Thymus (tissue), 11 donors: ENCODE results near the gene ASPM. TPM values are rescaled to one million over a fixed set of nuclear protein-coding genes. Genes with fewer than 3 reads are reported as not detected.

Experiments used
- DNase-seq, 9 donors: peaks; one replicate each; pipeline ENCODE4 v3.0.0-alpha.2; 2013; ENCODE audit warnings: low spot score in 9 of 9, low read depth in 6 of 9, missing footprints in 1 of 9
- H3K27ac ChIP-seq, 2 donors: one replicate each; pipeline ENCODE4 v1.5.1; 2013; ENCODE audit warnings: control low read depth in 1 of 2, low read depth in 1 of 2, low read length in 1 of 2, mild to moderate bottlenecking in 1 of 2, moderate library complexity in 1 of 2
- H3K27me3 ChIP-seq, 2 donors: one replicate each; pipeline ENCODE4 v1.5.1; 2013; ENCODE audit warnings: low read length in 1 of 2; ENCODE audit not compliant: control insufficient read depth in 2 of 2, insufficient read depth in 1 of 2
- H3K36me3 ChIP-seq, 2 donors: one replicate each; pipeline ENCODE4 v1.5.1; 2013; ENCODE audit warnings: low read length in 1 of 2, mild to moderate bottlenecking in 1 of 2, moderate library complexity in 1 of 2; ENCODE audit not compliant: control insufficient read depth in 2 of 2, insufficient read depth in 2 of 2
- H3K4me1 ChIP-seq, 2 donors: one replicate each; pipeline ENCODE4 v1.5.1; 2013; ENCODE audit warnings: low read length in 2 of 2; ENCODE audit not compliant: control insufficient read depth in 2 of 2, insufficient read depth in 2 of 2
- H3K4me3 ChIP-seq, 2 donors: one replicate each; pipeline ENCODE4 v1.5.1; 2013; ENCODE audit warnings: low read length in 2 of 2, control low read depth in 1 of 2, mild to moderate bottlenecking in 1 of 2
- H3K9me3 ChIP-seq, 2 donors: one replicate each; pipeline ENCODE4 v1.5.1; 2013; ENCODE audit warnings: low read length in 1 of 2, mild to moderate bottlenecking in 1 of 2; ENCODE audit not compliant: control insufficient read depth in 2 of 2, insufficient read depth in 1 of 2
- WGBS: extraction: QIAGEN DNeasy Blood & Tissue Kit; methylation state at CpG from one replicate; pipeline ENCODE4 v1.1.7; 2013; 5-methylcytosine and 5-hydroxymethylcytosine counted together
- polyA plus RNA-seq: library from polyadenylated mRNA; stranded (reverse); fragments of 200-250 nt; gene quantifications from one replicate; pipeline ENCODE4 v1.2.3, GENCODE V29; 2013
- total RNA-seq: library from RNA; stranded (reverse); fragments of 120-200 nt; gene quantifications from one replicate; pipeline ENCODE4 v1.2.4, GENCODE V29; 2013
- donor health status: healthy.

ASPM gene
- total and polyA plus RNA-seq, 2 donors, result 9.6 to 39.7 TPM

DNA sequence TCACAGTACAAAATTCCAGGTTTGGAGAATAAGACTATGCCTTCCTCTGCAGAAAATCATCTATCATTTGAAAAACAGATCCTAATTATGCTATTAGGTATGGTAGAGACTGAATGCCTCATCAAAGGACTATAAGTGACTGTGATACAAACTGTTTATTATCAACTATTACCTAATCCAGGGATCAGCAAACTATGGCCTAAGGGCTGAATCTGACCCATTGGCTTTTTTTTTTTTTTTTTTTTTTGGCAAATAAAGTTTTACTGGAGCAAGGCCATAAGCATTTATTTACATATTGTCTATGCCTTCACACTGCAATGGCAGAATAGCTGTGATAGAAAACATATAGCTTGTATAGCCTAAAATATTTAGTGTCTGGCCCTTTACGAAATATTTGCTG is 4.7 kb upstream of the ASPM start:
- no peaks in the 10 kb centered on the region for H3K27me3 ChIP-seq
- WGBS, result 100% methylated on average over 1 of the region's 1 CpG
- no peaks in the 10 kb centered on the region for H3K36me3 ChIP-seq
- H3K27ac ChIP-seq, result no peak overlapping the region
- no peak overlapping the region for H3K4me3 ChIP-seq
- H3K4me1 ChIP-seq, result no peaks in the 10 kb centered on the region
- no peak for DNase-seq
- H3K9me3 ChIP-seq, result no peaks in the 10 kb centered on the region

DNA sequence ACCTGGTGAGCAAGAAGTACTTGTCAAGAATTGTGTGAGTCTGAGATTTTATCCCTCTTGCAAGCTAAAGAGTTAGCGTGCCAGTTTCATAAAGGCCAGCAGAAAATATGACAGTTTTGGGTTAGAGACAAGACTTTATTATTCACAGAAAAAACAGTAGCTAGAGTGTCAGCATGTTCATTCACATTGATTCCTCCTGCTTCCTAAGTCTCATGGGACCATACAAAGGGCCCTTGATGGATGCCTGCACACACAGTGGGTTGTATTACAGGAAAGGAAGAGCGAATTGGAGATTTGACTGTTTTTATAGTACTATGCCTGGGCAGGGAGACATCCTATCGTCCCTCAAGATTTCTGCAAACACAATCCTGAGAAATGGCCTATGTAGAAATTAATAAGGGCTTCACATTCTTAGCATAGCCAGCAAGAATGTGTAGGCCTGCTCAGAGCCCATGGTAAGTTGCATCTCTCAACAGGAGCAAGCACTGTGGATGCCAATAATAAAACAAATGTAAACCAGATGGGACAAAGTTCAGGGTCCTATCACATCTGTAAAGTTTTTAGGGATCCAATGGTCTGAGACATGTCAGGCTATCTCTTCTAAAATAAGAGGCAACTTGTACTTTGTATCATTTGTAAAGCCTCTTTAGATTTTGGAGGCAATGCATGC is 4.0 kb upstream of the ASPM start:
- Histone ChIP-seq H3K4me1 (no peaks in the 10 kb centered on the region), H3K27me3 (no peaks in the 10 kb centered on the region), H3K36me3 (no peaks in the 10 kb centered on the region), H3K27ac (no peak overlapping the region), H3K4me3 (no peak overlapping the region), H3K9me3 (no peaks in the 10 kb centered on the region)
- 96% methylated on average over 3 of the region's 3 CpGs for WGBS
- no peak for DNase-seq

DNA sequence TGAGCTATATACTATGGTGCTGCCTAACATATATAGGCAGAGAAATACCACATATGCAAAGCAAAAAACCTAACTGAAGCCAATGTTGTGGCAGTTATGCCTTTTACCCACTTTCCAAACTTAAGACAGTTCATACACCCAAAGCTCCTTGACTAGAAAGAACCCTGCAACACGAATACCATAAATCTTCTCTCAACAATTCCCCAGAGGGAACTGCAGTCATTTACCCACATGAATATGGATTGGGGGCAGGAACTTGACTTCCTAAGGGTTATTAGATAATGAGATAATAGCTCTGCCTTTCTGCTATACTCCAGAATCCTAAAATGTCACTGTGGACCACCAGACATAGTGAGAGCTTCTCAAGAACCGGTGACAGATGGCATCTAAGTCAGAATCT is 2.9 kb upstream of the ASPM start:
- Histone ChIP-seq H3K27me3 (no peaks in the 10 kb centered on the region), H3K4me1 (no peaks in the 10 kb centered on the region), H3K4me3 (no peak overlapping the region), H3K27ac (no peak overlapping the region), H3K9me3 (no peaks in the 10 kb centered on the region), H3K36me3 (no peaks in the 10 kb centered on the region)
- no peak for DNase-seq
- 96% methylated on average over 2 of the region's 2 CpGs for WGBS

DNA sequence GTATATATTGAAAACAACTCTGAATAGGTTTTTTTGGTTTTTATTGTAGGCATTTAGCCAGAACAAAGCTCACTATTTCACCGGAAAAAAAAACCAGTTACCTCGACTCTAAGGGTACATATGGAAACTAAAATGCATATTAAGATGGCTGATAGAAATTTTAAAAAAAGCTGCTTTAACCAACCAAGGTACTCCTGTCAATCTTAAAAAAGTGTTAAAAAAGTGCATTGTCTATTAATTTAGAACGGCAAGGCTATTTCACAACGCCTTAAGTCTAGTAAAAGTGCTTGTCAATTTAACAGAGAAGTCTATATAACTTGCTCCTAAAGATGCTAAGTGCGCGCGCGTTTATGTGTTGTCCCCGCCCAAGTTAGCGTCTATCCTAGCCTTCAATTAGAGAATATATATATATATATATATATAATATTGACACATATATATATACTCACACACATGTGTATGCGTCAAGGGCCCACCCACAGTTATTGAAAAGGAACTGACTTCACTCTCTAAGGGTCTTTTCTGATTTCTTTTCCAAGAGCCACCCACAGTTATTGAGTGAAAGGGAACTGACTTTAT is 934 bp downstream of the ASPM start:
- H3K27me3 ChIP-seq, result no peaks in the 10 kb centered on the region
- DNase-seq, result peak in 2 of 9 donors; percentile 13 to 44
- peak overlapping the region; percentile 81 to 89 for H3K4me3 ChIP-seq
- H3K9me3 ChIP-seq, result no peaks in the 10 kb centered on the region
- H3K27ac ChIP-seq, result peak overlapping the region in 1 of 2 donors; percentile 91
- no peaks in the 10 kb centered on the region for H3K4me1 ChIP-seq
- WGBS, result under 1% methylated on average over 11 of the region's 11 CpGs
- peaks cover 0 to 11% of the 10 kb centered on the region in 2 donors for H3K36me3 ChIP-seq

DNA sequence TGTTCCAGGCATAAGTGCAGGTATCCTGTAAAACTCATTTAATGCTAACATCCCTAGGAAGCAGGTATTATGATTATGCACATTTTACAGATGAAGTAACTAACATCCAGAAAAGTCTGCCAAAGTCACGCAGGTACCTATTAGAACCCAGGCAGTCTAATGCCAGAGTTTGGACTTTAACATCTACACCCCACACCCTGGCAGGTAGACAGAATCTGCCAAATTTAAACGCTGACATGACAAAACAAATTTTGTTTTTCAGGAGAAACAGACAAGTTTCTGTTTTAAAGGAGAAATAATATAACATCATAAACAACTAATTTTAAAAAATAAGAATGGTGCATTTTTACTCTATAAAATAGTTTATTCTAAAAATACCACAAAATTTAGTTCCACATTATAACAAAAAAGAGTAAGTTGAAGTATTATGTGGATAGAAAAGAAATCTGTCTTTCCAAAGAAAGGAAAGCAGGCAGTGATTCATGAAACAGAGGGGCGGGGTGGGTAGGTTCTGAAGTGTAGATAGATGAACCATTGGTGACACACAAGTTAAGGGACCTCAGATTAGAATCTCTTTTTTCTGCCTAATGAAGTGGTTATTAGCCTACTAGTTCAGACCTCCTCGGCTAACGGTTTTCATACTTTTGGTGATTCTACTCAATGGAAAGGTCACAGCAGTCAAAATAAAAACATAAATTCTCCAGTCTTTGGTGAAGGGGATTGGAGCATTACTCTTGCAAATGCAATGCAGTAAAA is 1.7 kb downstream of the ASPM start:
- DNase-seq, result peak in 1 of 9 donors; percentile 32
- Histone ChIP-seq H3K9me3 (no peaks in the 10 kb centered on the region), H3K27me3 (no peaks in the 10 kb centered on the region), H3K4me1 (no peaks in the 10 kb centered on the region), H3K27ac (no peak overlapping the region), H3K4me3 (peak overlapping the region; percentile 81 to 89), H3K36me3 (peaks cover 0 to 16% of the 10 kb centered on the region in 2 donors)
- 55% methylated on average over 5 of the region's 5 CpGs for WGBS

DNA sequence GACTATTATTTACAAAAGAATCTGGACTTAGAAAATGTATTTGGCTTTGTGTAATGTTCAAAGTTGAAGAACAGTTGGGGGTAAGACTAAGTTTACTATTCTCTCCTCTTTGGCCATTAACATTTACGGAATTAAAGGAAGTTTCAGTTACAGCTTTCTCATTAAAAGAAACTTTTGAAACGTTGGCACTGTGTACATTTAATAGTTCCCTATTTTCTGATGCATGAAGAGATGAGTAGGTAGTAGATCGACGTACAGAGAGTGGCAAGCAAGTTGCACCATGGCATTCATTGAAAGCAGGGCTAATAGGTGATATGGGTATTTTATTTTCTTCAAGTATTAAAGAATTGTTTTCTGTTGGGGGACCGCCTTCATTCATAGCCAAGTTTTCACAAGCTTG is 3.2 kb downstream of the ASPM start:
- WGBS, result 67% methylated on average over 5 of the region's 5 CpGs

DNA sequence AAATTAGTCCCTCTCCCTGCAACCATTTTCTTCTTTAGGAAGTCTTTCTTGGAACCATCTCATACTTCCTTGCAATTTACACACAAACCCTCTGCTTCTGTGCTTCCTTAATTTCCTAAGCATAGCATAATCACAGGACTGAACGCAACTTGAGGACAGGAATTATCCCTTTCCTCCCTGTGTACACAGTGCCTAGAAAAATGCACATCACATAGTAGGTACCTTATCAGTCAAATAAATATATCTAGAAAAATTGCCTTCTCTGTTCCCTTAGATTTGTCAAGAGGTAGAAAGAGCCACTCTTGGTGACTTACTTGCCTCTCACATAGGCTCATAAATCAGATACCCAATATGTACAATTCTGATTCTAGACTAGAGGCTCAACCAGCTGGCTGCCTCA is 4.9 kb downstream of the ASPM start:
- Histone ChIP-seq H3K4me1 (no peaks in the 10 kb centered on the region), H3K9me3 (no peaks in the 10 kb centered on the region), H3K4me3 (no peak overlapping the region), H3K27ac (no peak overlapping the region), H3K27me3 (no peaks in the 10 kb centered on the region), H3K36me3 (peaks cover 3 to 36% of the 10 kb centered on the region in 2 donors)
- no peak for DNase-seq
- WGBS, result 100% methylated on average over 1 of the region's 1 CpG

More for the DNA sequence above, 3.2 kb downstream of the ASPM start:
- Histone ChIP-seq H3K27me3 (no peaks in the 10 kb centered on the region), H3K9me3 (no peaks in the 10 kb centered on the region), H3K4me1 (no peaks in the 10 kb centered on the region), H3K4me3 (no peak overlapping the region), H3K36me3 (peaks cover 2 to 29% of the 10 kb centered on the region in 2 donors), H3K27ac (no peak overlapping the region)
- no peak for DNase-seq

DNA sequence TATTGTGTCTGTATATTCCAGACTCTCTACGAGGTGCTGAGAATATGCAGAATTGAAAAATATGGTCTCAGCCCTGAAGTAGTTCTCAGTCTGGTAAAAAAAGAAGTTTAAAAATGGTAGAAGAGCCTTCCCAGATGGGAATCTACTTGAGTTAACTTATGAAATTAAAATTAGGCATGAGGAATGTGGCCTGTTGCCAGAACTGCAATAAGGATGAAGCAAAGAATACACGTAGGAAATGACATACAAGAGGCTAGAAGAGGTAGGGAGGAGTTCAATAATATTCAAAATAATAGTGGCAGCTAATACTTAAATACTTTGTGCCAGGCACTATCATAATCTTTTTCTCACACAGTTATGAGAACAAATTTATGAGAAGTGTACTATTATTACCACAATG is 6.3 kb downstream of the ASPM start:
- 93% methylated on average over 2 of the region's 2 CpGs for WGBS
- peaks cover 0 to 2% of the 10 kb centered on the region in 2 donors for H3K4me1 ChIP-seq
- H3K27me3 ChIP-seq, result no peaks in the 10 kb centered on the region
- H3K9me3 ChIP-seq, result no peaks in the 10 kb centered on the region
- peaks cover 3 to 42% of the 10 kb centered on the region in 2 donors for H3K36me3 ChIP-seq
- DNase-seq, result no peak
- no peak overlapping the region for H3K4me3 ChIP-seq
- H3K27ac ChIP-seq, result no peak overlapping the region

DNA sequence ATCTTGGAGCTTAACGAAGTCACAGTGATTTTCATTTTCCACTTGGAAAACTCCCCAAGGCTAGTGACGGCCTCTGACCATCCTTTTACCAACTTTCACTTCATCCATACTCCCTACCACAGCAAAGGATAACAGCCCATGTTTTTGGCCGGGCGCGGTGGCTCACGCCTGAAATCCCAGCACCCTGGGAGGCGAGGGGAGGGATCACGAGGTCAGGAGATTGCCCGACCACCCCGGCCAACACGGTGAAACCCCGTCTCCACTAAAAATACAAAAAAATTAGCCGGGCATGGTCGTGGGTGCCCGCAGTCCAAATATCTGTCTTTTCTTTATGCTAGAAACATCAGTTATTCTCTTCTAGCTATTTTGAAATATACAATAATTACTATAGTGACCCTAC is 7.3 kb downstream of the ASPM start:
- Histone ChIP-seq H3K36me3 (peaks cover 3 to 50% of the 10 kb centered on the region in 2 donors), H3K4me1 (peaks cover 0 to 2% of the 10 kb centered on the region in 2 donors), H3K4me3 (no peak overlapping the region), H3K27ac (no peak overlapping the region), H3K9me3 (no peaks in the 10 kb centered on the region), H3K27me3 (no peaks in the 10 kb centered on the region)
- 99% methylated on average over 15 of the region's 15 CpGs for WGBS
- no peak for DNase-seq
